Hair follicle dermal papilla cell (primary cell): ENCODE data around the gene GRIA1. TPM values are rescaled to one million over a fixed set of nuclear protein-coding genes. Genes with fewer than 3 reads are reported as not detected.

ENCODE experiments used
- small RNA-seq: library from RNA; depleted of rRNA; stranded (forward); fragments of <200 nt; gene quantifications from one replicate; pipeline ENCODE3, GENCODE V24; 2012
- total RNA-seq: library from RNA; depleted of rRNA; stranded (reverse); fragments of >200 nt; gene quantifications from 2 replicates; pipeline ENCODE4 v1.2.3, GENCODE V29; 2012

GRIA1 gene
- total RNA-seq = 12.3 and 33.9 TPM in 2 replicates

DNA sequence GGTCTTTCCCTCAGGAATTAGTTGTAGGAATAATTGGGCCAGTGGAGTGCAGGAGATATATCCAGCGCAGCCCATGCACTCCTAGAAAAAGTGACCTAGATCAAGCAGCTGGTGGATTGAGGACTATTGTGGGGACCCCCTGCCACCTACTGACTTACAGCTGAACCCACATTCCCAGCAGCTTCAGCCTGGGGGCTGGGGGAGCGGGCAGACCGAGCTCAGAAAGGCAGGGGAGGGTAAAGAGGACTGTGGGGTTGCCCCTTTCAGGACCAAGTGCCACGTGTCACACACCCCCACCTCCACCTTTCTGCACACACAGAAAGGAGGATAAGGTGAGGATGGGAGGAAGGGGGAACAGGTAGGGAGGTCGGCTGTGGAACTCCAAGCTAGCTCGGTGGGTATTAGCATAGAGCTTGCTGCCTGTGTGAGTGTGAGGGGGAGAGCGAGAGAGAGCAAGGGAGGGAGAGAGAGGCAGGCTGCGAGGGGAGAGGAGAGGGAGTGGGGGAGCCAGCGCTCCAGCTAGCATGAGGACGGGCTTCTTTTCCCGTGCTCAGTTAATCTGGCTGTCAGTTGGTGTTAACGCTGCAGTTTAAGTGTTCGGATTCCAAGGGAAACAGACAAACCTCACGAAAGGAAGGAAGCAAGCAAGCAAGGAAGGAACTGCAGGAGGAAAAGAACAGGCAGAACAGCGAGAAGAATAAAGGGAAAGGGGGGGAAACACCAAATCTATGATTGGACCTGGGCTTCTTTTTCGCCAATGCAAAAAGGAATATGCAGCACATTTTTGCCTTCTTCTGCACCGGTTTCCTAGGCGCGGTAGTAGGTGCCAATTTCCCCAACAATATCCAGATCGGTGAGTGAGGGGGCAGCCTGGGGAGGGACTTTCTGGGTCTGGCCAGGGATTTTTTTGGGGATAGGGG is at the start of gene GRIA1:
Gene GRIA1 (plus strand): TSS at position 553 of the 920 bp plus-strand sequence.

Small RNAs within 50 kb of the gene (small RNA-seq; reads per million reads assigned to genes)
- not detected for gene RN7SL177P
